CD4-positive, alpha-beta T cell (primary cell): Measurements from ENCODE around the gene RTP3. TPM values are rescaled to one million over a fixed set of nuclear protein-coding genes. Genes with fewer than 3 reads are reported as not detected.
"Not testable (repeated sequence)": the region's sequence is repeated elsewhere in the genome, so short reads cannot be mapped to it uniquely, and the experiment has no call there.

Experiments
- ATAC-seq: fragments of 200-7000 bp; cut with Tn5 transposase; one replicate; pipeline ENCODE4 v1.10.0; 2022; ENCODE audit warnings: mild to moderate bottlenecking; ENCODE audit not compliant: poor library complexity
- CTCF ChIA-PET: fragments of 350-600 bp; sonication (Branson Sonifier 250); formaldehyde crosslinking; loops from one replicate; lab custom pipeline; 2021; ENCODE audit warnings: antibody characterized with exemption, inconsistent platforms; lab: Charles Lee
- POLR2A ChIA-PET: fragments of 350-600 bp; sonication (Branson Sonifier 250); formaldehyde crosslinking; loops from one replicate; lab custom pipeline; 2021; ENCODE audit warnings: antibody characterized with exemption, inconsistent platforms; lab: Charles Lee
- DNase-seq, 14 experiments: peaks; one replicate each; pipeline ENCODE4 v3.0.0-alpha.2; 2013 to 2020; ENCODE audit warnings: mixed read lengths in 2 of 14
- H3K27ac ChIP-seq, 2 donors: one replicate each; pipeline versions ENCODE4 v1.5.1 to v1.7.0; 2013; ENCODE audit warnings: low read length in 2 of 2, low read depth in 1 of 2, mild to moderate bottlenecking in 1 of 2
- H3K27me3 ChIP-seq, 2 experiments: 1 replicate in 1 of 2; 2 replicates in 1 of 2; pipeline versions ENCODE4 v1.6.1 to v1.7.0; 2013; ENCODE audit warnings: low read length in 2 of 2, control low read depth in 1 of 2, mild to moderate bottlenecking in 1 of 2, moderate library complexity in 1 of 2; ENCODE audit not compliant: insufficient read depth in 2 of 2, control insufficient read depth in 1 of 2
- H3K36me3 ChIP-seq: one replicate; pipeline ENCODE4 v1.6.1; 2013; ENCODE audit warnings: low read length, control low read depth; ENCODE audit not compliant: insufficient read depth
- H3K4me1 ChIP-seq: one replicate; pipeline ENCODE4 v1.6.1; 2013; ENCODE audit warnings: low read length, control low read depth; ENCODE audit not compliant: insufficient read depth
- H3K4me3 ChIP-seq: one replicate; pipeline ENCODE4 v1.5.1; 2013; ENCODE audit warnings: mild to moderate bottlenecking, low read length, moderate library complexity
- H3K9me3 ChIP-seq, 2 experiments: 1 replicate in 1 of 2; 2 replicates in 1 of 2; pipeline versions ENCODE4 v1.6.1 to v1.7.0; 2013; ENCODE audit warnings: low read length in 2 of 2, mild to moderate bottlenecking in 2 of 2, control low read depth in 1 of 2, moderate library complexity in 1 of 2; ENCODE audit not compliant: control insufficient read depth in 1 of 2, insufficient read depth in 1 of 2
- H3K27ac Mint-ChIP-seq: one replicate; pipeline ENCODE4 v1.8.0; 2020; ENCODE audit warnings: mixed read lengths
- H3K27me3 Mint-ChIP-seq: one replicate; pipeline ENCODE4 v1.8.0; 2021; ENCODE audit warnings: mixed read lengths
- H3K36me3 Mint-ChIP-seq: one replicate; pipeline ENCODE4 v1.8.0; 2021; ENCODE audit warnings: low read depth, mixed read lengths
- H3K4me1 Mint-ChIP-seq: one replicate; pipeline ENCODE4 v1.8.0; 2021; ENCODE audit warnings: low read depth, mixed read lengths
- H3K4me3 Mint-ChIP-seq: one replicate; pipeline ENCODE4 v1.8.0; 2020; ENCODE audit warnings: mild to moderate bottlenecking, mixed read lengths
- H3K9me3 Mint-ChIP-seq: one replicate; pipeline ENCODE4 v1.8.0; 2020; ENCODE audit warnings: mixed read lengths
- CTCF ChIP-seq: fragments of 200-600 bp; IDR thresholded peaks from one replicate; pipeline ENCODE4 v1.8.0; 2022; ENCODE audit warnings: antibody characterized with exemption, mild to moderate bottlenecking
- intact Hi-C, 2 experiments: fragments of 100-400 bp; cut with DNase I in 1 of 2; cut with micrococcal nuclease in 1 of 2; formaldehyde crosslinking; loops; one replicate each; pipeline versions ENCODE4 v1.15.1 to v1.9.0; 2023 to 2025; cut with DNase I, micrococcal nuclease
- total RNA-seq, 174 experiments: library from RNA in 2 of 174; stranded (reverse) in 2 of 174; gene quantifications; one replicate each; pipeline ENCODE4 v1.2.3 and lab custom pipeline; 2021 to 2026

Gene RTP3
- total RNA-seq, 2 experiments from 2014 or later, result not detected

GRCh38 chr3:46536758-46537157 lies 39.0 kb downstream of the RTP3 start:
- Histone ChIP-seq H3K9me3 (no peaks in the 10 kb centered on the region), H3K36me3 (no peaks in the 10 kb centered on the region), H3K27ac (no peak overlapping the region), H3K4me1 (peaks cover 40% of the 10 kb centered on the region), H3K4me3 (no peak overlapping the region), H3K27me3 (no peaks in the 10 kb centered on the region)
- Mint-ChIP-seq H3K27ac (peak overlapping the region; percentile 95), H3K27me3 (no peaks in the 10 kb centered on the region), H3K9me3 (no peaks in the 10 kb centered on the region), H3K4me1 (peaks cover 57% of the 10 kb centered on the region), H3K36me3 (no peaks in the 10 kb centered on the region), H3K4me3 (no peak overlapping the region)
- intact Hi-C loops, result no loop called here
- TF ChIP-seq CTCF, result no peak
- CTCF ChIA-PET, result interaction anchor here (1.0 to 7.5 kb wide), 4 partner anchors 11 to 48 kb away, joined by 3 to 145 read pairs (median 34); no protein-coding TSS in a partner anchor
- POLR2A ChIA-PET, result interaction anchor here (3.8 kb wide), 1 partner anchor 48 kb away, joined by 45 read pairs; no protein-coding TSS in a partner anchor
- DNase-seq, result peak in 1 of 14 experiments; percentile 51
- no peak for ATAC-seq

- ChIA-PET POLR2A (interaction anchor here (2.3 to 3.8 kb wide), 2 partner anchors 48 to 92 kb away, joined by 14 to 45 read pairs; no protein-coding TSS in a partner anchor), CTCF (interaction anchor here (1.0 to 7.5 kb wide), 5 partner anchors 12 to 49 kb away, joined by 3 to 145 read pairs (median 9); no protein-coding TSS in a partner anchor)
- Histone ChIP-seq H3K9me3 (no peaks in the 10 kb centered on the region), H3K36me3 (no peaks in the 10 kb centered on the region), H3K27ac (no peak overlapping the region), H3K4me1 (peaks cover 45% of the 10 kb centered on the region), H3K27me3 (no peaks in the 10 kb centered on the region), H3K4me3 (no peak overlapping the region)
- Mint-ChIP-seq H3K4me3 (no peak overlapping the region), H3K36me3 (no peaks in the 10 kb centered on the region), H3K27me3 (no peaks in the 10 kb centered on the region), H3K27ac (peak overlapping the region; percentile 95), H3K4me1 (peaks cover 57% of the 10 kb centered on the region), H3K9me3 (no peaks in the 10 kb centered on the region)
- intact Hi-C loops, result no loop called here
- no peak for TF ChIP-seq CTCF
- ATAC-seq, result no peak
- DNase-seq, result no peak
Observed at GRCh38 chr3:46537316-46537715, 39.5 kb downstream of the RTP3 start.

- H3K4me3 Mint-ChIP-seq, result peak overlapping the region; percentile 62
- intact Hi-C loops, result loop anchor here in 1 of 2 experiments (2.0 kb wide), 1 partner anchor 41 kb away; the partner anchor contains the start of gene RTP3
- H3K4me3 ChIP-seq, result no peak overlapping the region
- H3K9me3 ChIP-seq, result no peaks in the 10 kb centered on the region
- TF ChIP-seq CTCF, result no peak
- no peak overlapping the region for H3K27ac ChIP-seq
- no peaks in the 10 kb centered on the region for H3K27me3 ChIP-seq
- no peak for ATAC-seq
- H3K27me3 Mint-ChIP-seq, result no peaks in the 10 kb centered on the region
- H3K36me3 ChIP-seq, result no peaks in the 10 kb centered on the region
- ChIA-PET POLR2A (interaction anchor here (0.8 to 3.8 kb wide), 12 partner anchors 10 to 586 kb away, joined by 3 to 45 read pairs (median 5); partner anchors contain the start of gene FYCO1), CTCF (interaction anchor here (1.0 to 7.5 kb wide), 7 partner anchors 12 to 91 kb away, joined by 3 to 145 read pairs (median 9); no protein-coding TSS in a partner anchor)
- no peak for DNase-seq
- peaks cover 45% of the 10 kb centered on the region for H3K4me1 ChIP-seq
- peaks cover 58% of the 10 kb centered on the region for H3K4me1 Mint-ChIP-seq
- H3K9me3 Mint-ChIP-seq, result no peaks in the 10 kb centered on the region
- no peaks in the 10 kb centered on the region for H3K36me3 Mint-ChIP-seq
- peak overlapping the region; percentile 95 for H3K27ac Mint-ChIP-seq
Observed at GRCh38 chr3:46537779-46538178, 40.0 kb downstream of the RTP3 start.

GRCh38 chr3:46538425-46538802 lies 40.6 kb downstream of the RTP3 start:
- peak; percentile 1 for ATAC-seq
- not testable (repeated sequence) for DNase-seq, H3K36me3 Mint-ChIP-seq, H3K27me3 Mint-ChIP-seq, H3K9me3 ChIP-seq, H3K36me3 ChIP-seq, H3K9me3 Mint-ChIP-seq, H3K27me3 ChIP-seq
- Mint-ChIP-seq H3K4me3 (peak overlapping the region; percentile 62), H3K27ac (peak overlapping the region; percentile 95), H3K4me1 (peaks cover 56% of the 10 kb centered on the region)
- Histone ChIP-seq H3K27ac (peak overlapping the region; percentile 68 to 92), H3K4me3 (peak overlapping the region; percentile 44), H3K4me1 (peaks cover 45% of the 10 kb centered on the region)
- CTCF ChIA-PET, result interaction anchor here (0.9 to 7.5 kb wide), 10 partner anchors 11 to 1329 kb away, joined by 3 to 145 read pairs (median 6); partner anchors contain the start of gene RTP3
- intact Hi-C loops, result loop anchor here in 1 of 2 experiments (2.0 kb wide), 1 partner anchor 42 kb away; the partner anchor contains the start of gene RTP3
- POLR2A ChIA-PET, result interaction anchor here (0.7 to 3.8 kb wide), 24 partner anchors 9 to 1432 kb away, joined by 3 to 45 read pairs (median 4); partner anchors contain the start of genes CCR5AS, CCRL2 and FYCO1
